H1 (cell line): ENCODE results near the gene DEDD. TPM values are rescaled to one million over a fixed set of nuclear protein-coding genes. Genes with fewer than 3 reads are reported as not detected.

Source experiments
- CTCF ChIA-PET: fragments of 300-600 bp; sonication (Branson Sonifier 250); formaldehyde crosslinking; loops from one replicate; lab custom pipeline; 2021; ENCODE audit not compliant: partially characterized antibody; lab: Charles Lee
- POLR2A ChIA-PET: fragments of 300-600 bp; sonication (Branson Sonifier 250); formaldehyde crosslinking; loops from one replicate; lab custom pipeline; 2021; ENCODE audit warnings: inconsistent platforms; ENCODE audit not compliant: partially characterized antibody; lab: Charles Lee
- DNase-seq, 2 experiments: peaks; one replicate each; pipeline versions ENCODE4 v3.0.0 to v3.0.0-alpha.2; 2010 to 2022; ENCODE audit warnings: low spot score in 2 of 2, low read depth in 1 of 2, mixed read lengths in 1 of 2
- FAIRE-seq: peaks from 2 replicates; lab custom pipeline; 2011; peaks lifted over from hg19 to GRCh38; lab: Jason Lieb, UNC
- H2AFZ ChIP-seq: 2 replicates; pipeline ENCODE4 v1.8.1; 2012; ENCODE audit warnings: low read length, inconsistent platforms
- H2AK5ac ChIP-seq: 2 replicates; pipeline ENCODE4 v1.6.1; 2013; ENCODE audit warnings: low read depth, low read length
- H2BK120ac ChIP-seq: replicated peaks from 2 replicates; pipeline ENCODE3; 2013; ENCODE audit warnings: low read depth, low read length, inconsistent platforms
- H2BK12ac ChIP-seq: 2 replicates; pipeline ENCODE4 v1.6.1; 2013; ENCODE audit warnings: low read depth, low read length
- H2BK15ac ChIP-seq: 2 replicates; pipeline ENCODE4 v1.6.1; 2013; ENCODE audit warnings: low read length
- H2BK20ac ChIP-seq: 2 replicates; pipeline ENCODE4 v1.6.1; 2013; ENCODE audit warnings: low read length
- H2BK5ac ChIP-seq: 2 replicates; pipeline ENCODE4 v1.6.1; 2013; ENCODE audit warnings: low read depth, low read length
- H3K14ac ChIP-seq: 2 replicates; pipeline ENCODE4 v1.6.1; 2013; ENCODE audit warnings: inconsistent platforms; ENCODE audit not compliant: insufficient read length
- H3K18ac ChIP-seq: 2 replicates; pipeline ENCODE4 v1.6.1; 2013; ENCODE audit warnings: low read length; ENCODE audit errors: extremely low read depth
- H3K23ac ChIP-seq: 2 replicates; pipeline ENCODE4 v1.6.1; 2013; ENCODE audit warnings: inconsistent platforms; ENCODE audit not compliant: insufficient read length
- H3K23me2 ChIP-seq: 2 replicates; pipeline ENCODE4 v1.6.1; 2013; ENCODE audit warnings: low read depth, low read length
- H3K27ac ChIP-seq: 2 replicates; pipeline ENCODE4 v1.6.1; 2011; ENCODE audit warnings: low read depth, low read length, inconsistent platforms
- H3K27me3 ChIP-seq, 4 experiments: replicated peaks in 1 of 4; 1 replicate in 1 of 4; 2 replicates in 3 of 4; pipeline versions ENCODE4 v1.6.1 to v1.8.1; 2011 to 2013; ENCODE audit warnings: low read length in 3 of 4, mild to moderate bottlenecking in 3 of 4, inconsistent platforms in 2 of 4, mixed read lengths in 2 of 4, moderate library complexity in 1 of 4; ENCODE audit not compliant: control insufficient read depth in 3 of 4, insufficient read depth in 3 of 4; ENCODE audit errors: extremely low read depth in 1 of 4
- H3K36me3 ChIP-seq, 4 experiments: 2 replicates each; pipeline versions ENCODE4 v1.6.1 to v1.8.1; 2011 to 2013; ENCODE audit warnings: mild to moderate bottlenecking in 4 of 4, low read length in 3 of 4, moderate library complexity in 2 of 4, control low read depth in 1 of 4, inconsistent platforms in 1 of 4; ENCODE audit not compliant: insufficient read depth in 4 of 4, control insufficient read depth in 2 of 4
- H3K4ac ChIP-seq: replicated peaks from 2 replicates; pipeline ENCODE3; 2013; ENCODE audit warnings: low read length, low read depth, mixed read lengths, inconsistent platforms; ENCODE audit not compliant: insufficient read length
- H3K4me1 ChIP-seq, 4 experiments: replicated peaks in 1 of 4; 1 replicate in 1 of 4; 2 replicates in 3 of 4; pipeline versions ENCODE4 v1.6.1 to v1.8.1; 2011 to 2013; ENCODE audit warnings: low read length in 3 of 4, inconsistent platforms in 2 of 4, mixed read lengths in 1 of 4; ENCODE audit not compliant: insufficient read depth in 4 of 4, control insufficient read depth in 3 of 4
- H3K4me2 ChIP-seq, 2 experiments: 2 replicates each; pipeline versions ENCODE4 v1.6.1 to v1.8.1; 2011 to 2013; ENCODE audit warnings: low read depth in 2 of 2, low read length in 2 of 2, control low read depth in 1 of 2, inconsistent platforms in 1 of 2, mild to moderate bottlenecking in 1 of 2; ENCODE audit not compliant: insufficient read depth in 1 of 2
- H3K4me3 ChIP-seq, 4 experiments: fragments of 200-600, 300-600 bp in 1 of 4; sonication (generic), shearing (Covaris generic), sonication (Bioruptor Twin) in 1 of 4; 2 replicates each; pipeline versions ENCODE4 v1.5.1 to v1.8.1; 2011 to 2016; ENCODE audit warnings: low read length in 4 of 4, low read depth in 3 of 4, control low read depth in 2 of 4, inconsistent platforms in 2 of 4, mild to moderate bottlenecking in 2 of 4, mixed read lengths in 1 of 4, moderate library complexity in 1 of 4; ENCODE audit not compliant: insufficient read depth in 2 of 4; ENCODE audit errors: extremely low read depth in 1 of 4
- H3K56ac ChIP-seq: replicated peaks from 2 replicates; pipeline ENCODE3; 2013; ENCODE audit warnings: low read depth, mild to moderate bottlenecking, mixed read lengths, low read length, inconsistent platforms; ENCODE audit not compliant: insufficient read length
- H3K79me1 ChIP-seq: 2 replicates; pipeline ENCODE4 v1.6.1; 2013; ENCODE audit warnings: low read depth, low read length, control low read depth
- H3K79me2 ChIP-seq, 2 experiments: 2 replicates each; pipeline versions ENCODE4 v1.6.1 to v1.8.1; 2012 to 2013; ENCODE audit warnings: low read length in 2 of 2, mild to moderate bottlenecking in 2 of 2, inconsistent platforms in 1 of 2; ENCODE audit not compliant: insufficient read depth in 2 of 2, control insufficient read depth in 1 of 2
- H3K9ac ChIP-seq, 4 experiments: replicated peaks in 1 of 4; 1 replicate in 1 of 4; 2 replicates in 3 of 4; pipeline versions ENCODE4 v1.6.1 to v1.8.1; 2011 to 2013; ENCODE audit warnings: low read depth in 3 of 4, low read length in 3 of 4, control low read depth in 2 of 4, mild to moderate bottlenecking in 2 of 4, moderate library complexity in 2 of 4, inconsistent platforms in 1 of 4; ENCODE audit errors: extremely low read depth in 1 of 4
- H3K9me3 ChIP-seq, 2 experiments: 2 replicates each; pipeline versions ENCODE4 v1.6.1 to v1.8.1; 2012 to 2013; ENCODE audit warnings: mild to moderate bottlenecking in 2 of 2, moderate library complexity in 2 of 2, control low read depth in 1 of 2, inconsistent platforms in 1 of 2, low read depth in 1 of 2, low read length in 1 of 2, mixed read lengths in 1 of 2; ENCODE audit not compliant: insufficient read depth in 2 of 2
- H4K20me1 ChIP-seq, 2 experiments: replicated peaks in 1 of 2; 2 replicates each; pipeline versions ENCODE3 to v1.8.1; 2011 to 2013; ENCODE audit warnings: inconsistent platforms in 2 of 2, low read length in 2 of 2, mild to moderate bottlenecking in 1 of 2; ENCODE audit not compliant: insufficient read depth in 2 of 2, control insufficient read depth in 1 of 2
- H4K5ac ChIP-seq: 2 replicates; pipeline ENCODE4 v1.6.1; 2013; ENCODE audit warnings: low read length, low read depth, mixed read lengths, inconsistent platforms; ENCODE audit not compliant: insufficient read length
- H4K8ac ChIP-seq: 2 replicates; pipeline ENCODE4 v1.8.0; 2013; ENCODE audit warnings: mild to moderate bottlenecking, moderate library complexity, low read length, inconsistent platforms; ENCODE audit not compliant: insufficient read depth; ENCODE audit errors: extremely low read depth
- H4K91ac ChIP-seq: replicated peaks from 2 replicates; pipeline ENCODE3; 2013; ENCODE audit warnings: low read length, mixed read lengths, inconsistent platforms; ENCODE audit not compliant: insufficient read length
- CBX5 ChIP-seq: fragments of 300-800, 300-1000 bp; sonication (generic); IDR thresholded peaks from 2 replicates; pipeline ENCODE4 v1.7.1; 2016; ENCODE audit warnings: antibody characterized with exemption, low read length, low read depth
- CEBPB ChIP-seq: IDR thresholded peaks from 2 replicates; pipeline ENCODE4 v1.6.1; 2012; ENCODE audit warnings: low read depth, low read length
- CHD1 ChIP-seq: IDR thresholded peaks from 2 replicates; pipeline ENCODE4 v1.6.1; 2012; ENCODE audit warnings: low read depth, low read length, improper control_type of control experiment
- HDAC2 ChIP-seq, 2 experiments: fragments of 300-600 bp in 1 of 2; sonication (generic) in 1 of 2; IDR thresholded peaks; 2 replicates each; pipeline ENCODE4 v1.6.1; 2011 to 2012; ENCODE audit warnings: low read depth in 2 of 2, low read length in 2 of 2, mild to moderate bottlenecking in 2 of 2, moderate library complexity in 2 of 2, borderline replicate concordance in 1 of 2, inconsistent platforms in 1 of 2
- RAD21 ChIP-seq, 2 experiments: IDR thresholded peaks in 1 of 2; conservative IDR thresholded peaks in 1 of 2; 2 replicates each; pipeline ENCODE4 v1.6.1; 2011; ENCODE audit warnings: low read depth in 2 of 2, low read length in 2 of 2, improper control_type of control experiment in 1 of 2, inconsistent platforms in 1 of 2, mild to moderate bottlenecking in 1 of 2, moderate library complexity in 1 of 2
- WGBS, 2 experiments: shearing (Covaris generic) in 1 of 2; methylation state at CpG; one replicate each; pipeline versions ENCODE4 v1.1.6 to v1.1.7; 2013 to 2015; ENCODE audit warnings: low lambda C conversion rate in 2 of 2, mixed read lengths in 2 of 2, inconsistent platforms in 1 of 2, low coverage in 1 of 2, missing lambda C conversion rate in 1 of 2; ENCODE audit not compliant: insufficient replicate concordance in 2 of 2, insufficient coverage in 1 of 2, insufficient read length in 1 of 2; ENCODE audit errors: extremely low coverage in 1 of 2, missing lambda C conversion rate in 1 of 2; 5-methylcytosine and 5-hydroxymethylcytosine counted together
- polyA plus RNA-seq, 7 experiments: library from polyadenylated mRNA; depleted of rRNA in 3 of 7; stranded (reverse) in 5 of 7; unstranded in 2 of 7; fragments of >200 nt in 5 of 7; fragments of 200-250 nt in 2 of 7; gene quantifications; 1 replicate in 5 of 7; 2 replicates in 1 of 7; 4 replicates in 1 of 7; pipeline versions ENCODE4 v1.2.1 to v1.2.3, GENCODE V29; 2011 to 2013; ENCODE audit warnings: missing spikeins in 2 of 7, mixed read lengths in 2 of 7
- total RNA-seq: library from RNA; stranded (reverse); fragmentation: NEBNext Ultra II Directional; extraction: Animal tissue kit (Norgen Biotek cat#: 25700); gene quantifications from 2 replicates; pipeline ENCODE4 v1.2.1, GENCODE V29; 2021
- TF ChIP-seq, protein P1 (sequence below), 3 experiments: IDR thresholded peaks; 1 replicate in 2 of 3; 2 replicates in 1 of 3; pipeline versions ENCODE4 v1.5.1 to v1.6.1; 2011; ENCODE audit warnings: low read length in 3 of 3, mild to moderate bottlenecking in 3 of 3, inconsistent platforms in 2 of 3, low read depth in 1 of 3, moderate library complexity in 1 of 3; ENCODE audit not compliant: insufficient read depth in 1 of 3; ENCODE audit errors: control extremely low read depth in 1 of 3
- TF ChIP-seq, protein P2 (sequence below): IDR thresholded peaks from 2 replicates; pipeline ENCODE4 v1.6.1; 2011; ENCODE audit warnings: low read length, improper control_type of control experiment

The DEDD gene
- total and polyA plus RNA-seq, 2 of the 8 experiments (the other 6 are each of a cell fraction or from before 2014, with no cell fraction given) = 42.6 to 55.9 TPM

GRCh38 chr1:161071886-161072371, 60.5 kb downstream of the DEDD start:
- no peak for FAIRE-seq
- H3K36me3 ChIP-seq = no peaks in the 10 kb centered on the region
- no peaks in the 10 kb centered on the region for H3K9me3 ChIP-seq
- peak overlapping the region; percentile 54 for H3K56ac ChIP-seq
- H3K14ac ChIP-seq = no peak overlapping the region
- H2BK15ac ChIP-seq = no peak overlapping the region; the same call in 1 of the 2 replicates
- H3K18ac ChIP-seq = no peak overlapping the region
- H4K91ac ChIP-seq = no peak overlapping the region
- peaks cover 0 to 3% of the 10 kb centered on the region in 2 experiments for H4K20me1 ChIP-seq
- H2BK12ac ChIP-seq = 0 out of 2 replicates have a peak overlapping the region, but pooled peaks have one; percentile 84
- H3K27ac ChIP-seq = no peak overlapping the region
- peak; percentile 33 to 65 for DNase-seq
- no peak overlapping the region for H4K5ac ChIP-seq
- H2BK5ac ChIP-seq = 0 out of 2 replicates have a peak overlapping the region, but pooled peaks have one; percentile 44
- no peak overlapping the region for H3K9ac ChIP-seq
- H3K4ac ChIP-seq = peak overlapping the region; percentile 21
- H3K23ac ChIP-seq = no peak overlapping the region
- peak overlapping the region; percentile 45 for H4K8ac ChIP-seq
- H2AFZ ChIP-seq = no peak overlapping the region
- no peak overlapping the region for H2BK120ac ChIP-seq
- no peaks in the 10 kb centered on the region for H3K23me2 ChIP-seq
- H2AK5ac ChIP-seq = no peak overlapping the region
- no peak overlapping the region for H2BK20ac ChIP-seq
- WGBS, 2 experiments = 84% methylated on average over 9 of the region's 9 CpGs; no CpG with 5 or more reads in 1 of the 2 experiments
- H3K27me3 ChIP-seq = no peaks in the 10 kb centered on the region
- H3K79me1 ChIP-seq = no peaks in the 10 kb centered on the region
- H3K79me2 ChIP-seq = no peaks in the 10 kb centered on the region
- no peak overlapping the region for H3K4me2 ChIP-seq
- CTCF ChIA-PET = interaction anchor here (0.6 to 17.8 kb wide), 23 partner anchors 11 to 703 kb away, joined by 3 to 282 read pairs (median 4); partner anchors contain the start of genes F11R, KLHDC9, LY9 and NECTIN4
- no peak for TF ChIP-seq HDAC2 (IDR thresholded peaks at IDR 0.05; ENCODE audit: borderline replicate concordance in 1 of 2, low read depth in 2 of 2, low read length in 2 of 2)
- no peak for TF ChIP-seq CBX5
- TF ChIP-seq, protein P1, sequence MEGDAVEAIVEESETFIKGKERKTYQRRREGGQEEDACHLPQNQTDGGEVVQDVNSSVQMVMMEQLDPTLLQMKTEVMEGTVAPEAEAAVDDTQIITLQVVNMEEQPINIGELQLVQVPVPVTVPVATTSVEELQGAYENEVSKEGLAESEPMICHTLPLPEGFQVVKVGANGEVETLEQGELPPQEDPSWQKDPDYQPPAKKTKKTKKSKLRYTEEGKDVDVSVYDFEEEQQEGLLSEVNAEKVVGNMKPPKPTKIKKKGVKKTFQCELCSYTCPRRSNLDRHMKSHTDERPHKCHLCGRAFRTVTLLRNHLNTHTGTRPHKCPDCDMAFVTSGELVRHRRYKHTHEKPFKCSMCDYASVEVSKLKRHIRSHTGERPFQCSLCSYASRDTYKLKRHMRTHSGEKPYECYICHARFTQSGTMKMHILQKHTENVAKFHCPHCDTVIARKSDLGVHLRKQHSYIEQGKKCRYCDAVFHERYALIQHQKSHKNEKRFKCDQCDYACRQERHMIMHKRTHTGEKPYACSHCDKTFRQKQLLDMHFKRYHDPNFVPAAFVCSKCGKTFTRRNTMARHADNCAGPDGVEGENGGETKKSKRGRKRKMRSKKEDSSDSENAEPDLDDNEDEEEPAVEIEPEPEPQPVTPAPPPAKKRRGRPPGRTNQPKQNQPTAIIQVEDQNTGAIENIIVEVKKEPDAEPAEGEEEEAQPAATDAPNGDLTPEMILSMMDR (IDR thresholded peaks at IDR 0.05; ENCODE audit: control extremely low read depth in 1 of 3, insufficient read depth in 1 of 3, low read depth in 1 of 3, low read length in 3 of 3) = peak; percentile 72 to 84 (median 81)
- no peak for TF ChIP-seq CEBPB
- no peak for TF ChIP-seq CHD1
- TF ChIP-seq, protein P2, sequence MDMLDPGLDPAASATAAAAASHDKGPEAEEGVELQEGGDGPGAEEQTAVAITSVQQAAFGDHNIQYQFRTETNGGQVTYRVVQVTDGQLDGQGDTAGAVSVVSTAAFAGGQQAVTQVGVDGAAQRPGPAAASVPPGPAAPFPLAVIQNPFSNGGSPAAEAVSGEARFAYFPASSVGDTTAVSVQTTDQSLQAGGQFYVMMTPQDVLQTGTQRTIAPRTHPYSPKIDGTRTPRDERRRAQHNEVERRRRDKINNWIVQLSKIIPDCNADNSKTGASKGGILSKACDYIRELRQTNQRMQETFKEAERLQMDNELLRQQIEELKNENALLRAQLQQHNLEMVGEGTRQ = no peak
- peak; percentile 66 to 81 for TF ChIP-seq RAD21 (IDR thresholded peaks at IDR 0.05 in 1 of 2, conservative IDR thresholded peaks at IDR 0.05 in 1 of 2; ENCODE audit: low read depth in 2 of 2, low read length in 2 of 2)
- POLR2A ChIA-PET = interaction anchor here (0.6 to 2.5 kb wide), 5 partner anchors 25 to 60 kb away, joined by 3 to 6 read pairs (median 3); partner anchors contain the start of genes DEDD and USF1
- peaks cover 0 to 8% (median 3%) of the 10 kb centered on the region in 4 experiments; a peak in 3 of 7 replicates for H3K4me1 ChIP-seq
- H3K4me3 ChIP-seq = no peak overlapping the region
